Ecto neural progenitor cell (in vitro differentiated cells): ENCODE data around the gene STARD3.
A peak's percentile ranks its signal among the peaks of the same experiment; 100 is the strongest.

Experiments
- DNase-seq: peaks from one replicate; pipeline ENCODE4 v3.0.0-alpha.2; 2018; ENCODE audit warnings: low spot score

The STARD3 gene

DNA sequence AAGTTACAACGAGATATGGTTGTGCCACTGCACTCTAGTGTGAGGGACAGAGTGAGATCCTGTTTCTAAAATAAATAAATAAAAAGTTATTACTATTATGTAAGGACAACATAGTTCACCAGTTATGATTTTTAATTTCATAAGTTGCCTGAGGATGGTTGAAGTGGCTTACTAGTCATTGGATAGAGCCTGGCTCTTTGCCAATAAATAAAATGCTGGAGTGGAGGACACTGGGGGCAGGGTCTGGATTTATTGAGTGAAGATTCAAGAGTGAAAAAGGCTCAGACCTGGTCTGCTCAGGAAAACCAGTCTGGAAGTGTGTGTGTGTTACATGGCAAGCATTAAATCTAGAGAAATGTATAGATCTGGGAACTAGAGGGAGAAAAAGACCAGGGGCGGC lies 2.1 kb downstream of the STARD3 start:
- no peak for DNase-seq

DNA sequence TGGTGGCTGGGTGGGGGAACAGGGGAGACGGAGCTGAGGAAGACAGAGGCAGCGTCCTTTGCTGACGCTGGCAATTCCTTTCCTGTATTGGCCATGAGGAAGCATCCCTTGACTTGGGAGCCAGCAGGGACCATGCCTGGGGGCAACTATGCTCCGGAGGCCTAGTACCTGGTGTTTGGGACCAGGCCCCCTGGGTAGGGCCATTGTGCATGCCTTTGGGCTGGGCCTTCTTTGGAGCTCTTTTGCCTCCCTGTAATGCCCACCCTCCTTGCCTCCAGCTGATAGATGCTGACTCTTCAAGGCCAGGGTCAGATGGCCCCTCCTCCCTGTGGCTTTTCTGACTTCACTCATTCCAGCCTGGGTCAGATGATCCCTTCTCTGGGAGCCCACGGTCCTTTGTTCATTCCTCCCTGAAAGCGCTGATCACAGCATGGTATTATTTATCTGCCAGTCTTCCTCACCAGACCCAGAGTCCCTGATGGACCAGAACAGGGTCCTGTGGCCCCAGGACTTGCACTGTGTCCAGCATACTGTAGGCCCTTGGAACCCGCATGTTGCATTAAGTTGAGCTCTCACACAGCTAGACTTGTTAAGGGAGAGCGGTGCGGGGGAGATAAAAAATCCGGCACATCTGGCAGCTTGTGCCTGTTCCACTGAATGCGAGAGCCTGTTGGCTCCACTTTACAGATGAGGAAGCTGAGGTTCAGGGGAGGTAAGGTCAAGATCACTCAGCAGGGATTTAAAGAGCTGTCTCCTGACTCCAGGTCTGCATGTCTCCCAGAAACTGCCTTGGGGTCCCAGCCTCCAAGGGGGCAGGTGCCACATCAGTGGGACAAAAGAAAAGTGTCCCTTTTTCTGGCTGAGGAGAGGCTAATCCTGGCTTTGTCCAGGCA lies 2.9 kb downstream of the STARD3 start:
- no peak for DNase-seq

DNA sequence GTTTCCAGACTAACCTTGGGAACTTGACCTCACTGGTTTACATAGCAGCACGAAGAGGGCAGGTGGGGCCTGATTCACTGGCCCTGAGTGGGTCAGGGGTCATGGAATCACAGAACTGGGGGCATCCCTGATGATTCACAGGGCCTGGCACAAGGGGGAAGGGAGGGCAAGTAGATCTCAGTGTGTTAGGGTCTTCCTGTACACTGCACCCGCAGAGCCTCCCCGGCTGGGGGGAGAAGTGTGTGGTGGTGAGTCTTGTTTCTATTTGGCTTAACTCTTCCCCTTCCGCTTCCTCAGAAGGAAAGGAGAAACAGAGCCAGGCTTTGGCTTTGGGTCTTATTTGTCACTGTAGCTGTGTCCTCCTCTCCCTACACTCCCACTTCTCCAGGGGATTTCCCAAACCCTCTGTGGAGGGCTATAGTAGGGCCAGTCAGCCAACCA lies 3.7 kb downstream of the STARD3 start:
- DNase-seq = no peak

DNA sequence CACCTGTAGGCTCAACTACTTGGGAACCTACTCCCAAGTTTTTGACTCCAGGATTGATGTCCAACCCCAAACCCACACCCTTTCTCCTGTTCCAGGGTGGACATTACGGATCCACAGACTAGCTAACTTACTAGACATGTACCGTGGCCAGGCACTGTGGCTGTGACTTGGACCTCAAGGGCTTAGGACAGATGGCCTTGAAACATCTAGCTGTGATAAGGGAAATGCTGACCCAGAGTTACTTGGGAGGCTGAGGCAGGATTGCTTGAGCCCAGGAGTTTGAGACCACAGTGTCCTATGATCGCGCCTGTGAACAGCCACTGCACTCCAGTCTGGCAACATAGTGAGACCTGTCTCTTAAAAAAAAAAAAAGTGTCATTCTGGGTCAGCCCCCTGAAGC lies 4.2 kb downstream of the STARD3 start:
- DNase-seq = no peak

DNA sequence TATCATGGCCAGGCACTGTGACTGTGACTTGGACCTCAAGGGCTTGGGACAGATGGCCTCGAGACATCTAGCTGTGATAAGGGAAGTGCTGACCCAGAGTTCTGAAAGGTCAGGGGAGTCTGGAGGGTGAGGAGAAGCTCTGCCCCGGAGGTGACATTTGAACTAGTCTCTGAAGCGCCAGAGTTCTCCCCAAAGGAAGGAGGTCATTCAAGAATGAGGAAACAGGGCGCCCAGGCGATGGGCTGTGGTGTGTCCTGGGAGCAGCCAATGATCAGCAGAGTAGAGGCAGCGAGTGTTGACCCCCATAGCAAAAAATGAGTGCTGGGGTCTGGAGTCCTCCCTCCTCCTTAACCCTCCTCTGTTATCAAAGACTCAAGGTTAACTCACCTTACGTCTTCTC lies 4.9 kb downstream of the STARD3 start:
- no peak for DNase-seq

DNA sequence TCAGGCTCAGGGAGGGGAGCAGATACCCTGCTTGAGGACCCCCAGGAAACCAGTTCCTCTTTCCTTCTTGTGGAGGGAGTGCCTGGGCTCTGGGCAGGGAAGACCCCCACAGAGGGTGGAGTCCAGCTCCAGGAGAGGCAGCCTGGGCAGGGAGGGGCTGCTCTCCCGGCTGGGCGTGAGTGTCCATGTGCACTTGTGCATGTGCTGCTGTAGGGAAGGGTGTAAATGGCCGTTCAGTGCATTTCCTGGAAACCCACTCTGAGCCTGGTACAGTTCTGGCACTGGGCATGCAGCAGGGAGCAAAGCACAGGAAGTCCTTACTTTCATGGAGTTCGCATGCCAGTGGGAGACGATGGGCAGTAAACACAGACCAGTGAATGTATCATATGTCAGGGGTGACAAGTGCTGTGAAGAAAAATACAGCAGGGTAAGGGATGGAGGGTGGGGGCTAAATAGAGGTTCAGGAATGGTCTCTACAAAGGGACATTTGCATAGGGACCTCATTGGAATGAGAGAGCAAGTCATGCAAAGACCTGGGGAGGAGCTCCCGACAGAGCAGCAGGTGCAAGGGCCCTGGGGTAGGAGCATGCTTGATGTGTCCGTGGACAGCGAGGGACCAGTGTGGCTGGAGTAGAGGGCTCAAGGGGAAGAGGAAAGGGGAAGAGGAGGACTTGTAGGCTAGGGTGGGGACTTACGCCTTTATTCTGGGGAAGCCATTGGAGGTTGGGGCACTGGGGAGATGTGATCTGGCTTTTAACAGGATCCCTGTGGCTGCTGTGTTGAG lies 5.5 kb downstream of the STARD3 start:
- no peak for DNase-seq

DNA sequence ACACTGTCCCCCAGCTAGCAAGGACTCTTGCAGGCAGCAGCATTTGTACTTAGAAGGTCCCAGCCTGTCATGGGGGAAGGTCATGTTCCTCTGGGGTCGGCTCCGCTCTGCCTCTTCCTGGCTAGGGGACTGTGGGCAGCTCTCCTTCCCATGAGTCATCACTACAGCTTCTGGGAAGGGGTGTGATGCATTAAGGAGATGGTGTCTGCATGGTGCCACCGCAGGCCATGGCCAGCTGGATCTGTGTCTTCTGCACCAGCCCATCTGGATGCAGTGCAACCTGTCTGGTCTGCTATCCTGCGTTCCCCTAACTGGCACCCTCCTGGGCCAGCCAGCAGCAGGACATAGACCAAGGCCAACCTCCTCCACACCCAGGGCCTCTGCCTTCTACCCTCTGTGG lies 6.3 kb downstream of the STARD3 start:
- DNase-seq = no peak

DNA sequence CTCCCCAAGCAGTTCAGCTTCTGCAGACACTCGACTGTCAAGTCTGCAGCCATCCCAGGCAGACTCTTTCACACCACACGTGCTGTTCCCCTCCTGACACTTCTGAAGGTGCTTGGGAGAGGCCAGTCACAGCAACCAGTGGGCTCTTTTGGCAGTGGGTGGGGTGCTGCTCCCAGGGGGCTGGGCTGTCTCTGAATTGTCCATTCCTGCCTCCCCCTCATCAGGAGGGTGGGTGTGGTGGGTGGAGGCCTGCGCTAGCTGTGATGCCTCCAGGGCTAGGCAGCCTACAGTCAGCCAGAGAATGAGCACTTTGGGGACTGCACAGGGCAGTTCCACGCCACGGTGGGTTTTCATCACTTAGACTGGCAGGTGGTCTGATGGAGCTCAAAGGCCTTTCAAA lies 10.3 kb downstream of the STARD3 start:
- DNase-seq = no peak

DNA sequence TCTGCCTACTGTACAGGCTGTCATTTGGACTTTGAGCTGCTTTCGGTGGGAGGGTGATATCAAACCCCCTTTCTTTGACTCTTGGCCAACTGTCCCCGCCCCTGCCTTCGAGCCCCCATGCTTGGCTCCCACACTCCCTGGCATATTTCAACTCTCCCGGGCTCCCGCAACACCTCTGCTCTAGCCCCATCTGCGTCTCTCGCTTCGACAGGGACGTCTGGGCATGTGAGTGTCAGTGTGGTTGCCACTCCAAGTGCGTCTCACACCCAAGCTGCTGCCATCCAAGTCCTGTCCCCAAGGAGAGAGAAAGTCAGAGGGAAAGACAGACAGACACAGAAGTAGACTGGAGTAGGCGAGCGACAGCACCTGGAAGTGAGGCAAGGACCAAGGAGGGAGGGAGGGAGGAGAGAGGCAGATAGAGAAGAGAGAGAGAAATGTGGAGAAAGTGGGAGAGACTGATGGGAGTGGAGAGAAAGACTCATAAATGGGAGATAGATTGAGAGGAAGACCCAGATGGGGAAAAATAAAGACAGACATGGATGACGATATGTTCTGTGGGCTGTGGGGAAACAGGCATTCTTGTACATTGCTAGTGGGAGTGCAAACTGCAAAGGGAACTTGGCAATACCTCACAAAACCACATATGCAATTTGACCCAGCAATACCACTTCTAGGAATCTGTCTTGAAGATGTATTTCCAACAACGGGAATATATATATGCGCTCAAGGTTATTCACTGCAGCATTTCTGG lies 11.8 kb downstream of the STARD3 start:
- DNase-seq = no peak

DNA sequence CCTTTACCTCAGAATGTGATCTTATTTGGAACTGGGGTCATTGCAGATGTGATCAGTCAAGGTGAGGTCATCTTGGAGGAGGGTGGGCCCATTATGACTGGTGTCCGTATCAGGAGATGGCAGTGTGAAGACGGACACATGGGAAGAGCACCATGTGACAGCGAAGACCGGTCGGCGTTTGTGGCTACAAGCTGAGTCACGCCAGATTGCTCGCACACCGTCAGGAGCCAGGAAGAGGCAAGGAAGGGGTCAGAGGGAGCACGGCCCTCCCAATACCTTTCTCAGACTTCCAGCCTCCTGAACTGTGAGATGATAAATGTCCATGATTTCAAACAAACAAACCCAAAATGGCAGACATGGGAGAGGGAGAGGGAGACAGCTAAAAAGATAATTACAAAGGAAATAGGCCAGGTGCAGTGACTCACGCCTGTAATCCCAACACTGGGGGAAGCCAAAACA lies 13.2 kb downstream of the STARD3 start:
- no peak for DNase-seq

DNA sequence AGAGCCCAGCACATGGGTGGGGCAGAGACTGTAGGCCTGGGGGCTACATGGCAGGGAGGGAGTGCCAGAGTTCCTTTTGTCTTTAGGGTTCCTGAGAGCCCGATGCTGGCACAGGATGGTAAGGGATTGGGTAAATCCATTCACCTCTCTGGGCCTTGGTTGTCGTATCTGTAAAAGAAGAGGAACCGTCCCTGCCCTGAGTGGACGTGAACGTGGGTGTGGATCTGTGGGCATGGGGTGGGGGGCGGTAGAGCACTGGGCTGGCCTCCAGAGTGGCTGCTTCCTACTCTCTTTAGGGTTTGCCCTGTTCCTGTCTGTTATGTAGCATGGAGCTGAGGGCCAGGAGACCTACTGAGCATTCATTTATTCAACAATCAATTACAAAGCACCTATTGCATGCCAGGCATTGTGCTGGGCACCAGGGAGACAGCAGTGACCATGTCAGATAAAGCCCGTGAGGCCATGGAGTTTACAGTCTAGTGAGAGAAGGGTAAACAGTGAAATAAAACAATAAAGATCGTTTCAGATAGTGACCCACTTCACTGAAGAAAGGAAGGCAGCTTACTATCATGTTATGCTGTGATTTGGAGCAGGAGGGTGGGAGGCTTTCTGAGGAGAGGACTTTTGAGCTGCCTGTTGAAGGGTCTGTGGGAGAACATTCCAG lies 15.1 kb downstream of the STARD3 start:
- DNase-seq = no peak

DNA sequence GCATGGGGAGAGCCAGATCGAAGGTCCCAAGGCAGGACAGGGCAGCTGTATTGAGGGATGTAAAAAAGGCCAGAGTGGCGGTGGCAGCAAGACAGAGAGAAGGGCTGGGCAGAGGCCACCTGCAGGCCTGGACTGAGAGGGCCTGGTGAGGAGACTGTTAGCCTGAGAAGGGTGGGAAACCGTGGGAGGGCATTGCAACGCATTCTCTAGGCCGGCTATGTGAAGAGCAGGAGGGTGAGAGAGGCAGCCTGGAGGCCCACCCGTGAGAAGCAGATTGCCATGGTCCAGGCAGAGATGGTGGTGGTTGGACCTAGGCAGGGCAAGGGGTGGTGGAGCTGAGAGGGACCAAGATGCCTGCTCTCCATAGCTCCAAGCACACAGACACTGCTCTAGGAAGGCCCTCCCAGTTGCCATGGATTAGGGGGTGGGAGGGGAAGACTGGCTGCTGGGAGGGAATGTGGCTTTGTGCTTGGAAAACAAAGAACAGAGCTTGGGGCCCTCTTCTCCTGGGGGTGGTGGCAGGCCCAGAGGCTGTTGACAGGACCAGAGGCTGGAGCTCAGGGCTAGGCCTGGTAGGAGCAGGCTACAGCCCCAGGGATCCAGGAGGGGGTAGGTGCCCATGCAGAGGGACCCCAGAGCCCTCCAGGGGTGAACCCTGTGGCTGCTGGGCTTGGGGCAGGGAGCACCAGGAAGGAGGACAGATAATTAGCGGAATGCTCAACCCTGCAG lies 15.8 kb downstream of the STARD3 start:
- peak; percentile 87 for DNase-seq

DNA sequence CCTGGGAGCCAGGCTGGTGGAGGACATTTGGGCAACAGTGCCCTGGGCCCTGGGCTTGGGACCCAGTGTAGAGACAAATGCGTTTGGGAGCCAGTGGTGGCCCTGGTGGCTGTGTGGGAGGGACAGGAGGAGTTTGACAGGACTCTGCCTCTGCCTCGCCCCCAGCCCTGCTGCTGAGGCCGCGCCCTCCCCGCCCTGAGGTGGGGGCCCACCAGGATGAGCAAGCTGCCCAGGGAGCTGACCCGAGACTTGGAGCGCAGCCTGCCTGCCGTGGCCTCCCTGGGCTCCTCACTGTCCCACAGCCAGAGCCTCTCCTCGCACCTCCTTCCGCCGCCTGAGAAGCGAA lies 16.3 kb downstream of the STARD3 start:
- DNase-seq = no peak

DNA sequence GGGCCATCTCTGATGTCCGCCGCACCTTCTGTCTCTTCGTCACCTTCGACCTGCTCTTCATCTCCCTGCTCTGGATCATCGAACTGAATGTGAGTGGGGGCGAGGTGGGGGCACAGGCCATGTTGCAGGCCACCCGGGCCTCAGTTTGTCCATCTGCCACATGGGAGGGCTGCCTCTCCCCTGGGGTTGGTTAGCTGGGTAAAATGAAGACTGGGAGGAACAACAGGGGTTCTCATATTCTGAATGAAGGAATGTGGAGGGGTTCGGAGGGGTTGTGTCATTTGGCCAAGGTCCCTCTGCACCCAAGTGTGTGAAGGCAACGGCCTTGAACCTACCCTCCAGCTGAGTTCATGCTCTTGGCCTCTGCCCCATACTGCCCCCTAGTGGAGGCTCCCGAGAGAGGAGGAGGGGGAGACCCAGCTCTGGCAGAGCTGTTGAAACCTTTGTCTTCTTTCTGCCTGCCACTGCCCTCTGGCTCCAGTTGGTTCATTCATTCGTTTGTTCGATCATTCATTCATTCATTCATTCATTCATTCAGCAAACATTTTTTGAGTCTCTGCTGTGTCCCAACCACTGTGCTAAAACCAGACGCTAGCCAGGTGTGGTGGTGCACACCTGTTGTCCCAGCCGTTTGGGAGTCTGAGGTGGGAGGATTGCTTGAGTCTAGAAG lies 16.9 kb downstream of the STARD3 start:
- peak; percentile 82 for DNase-seq

DNA sequence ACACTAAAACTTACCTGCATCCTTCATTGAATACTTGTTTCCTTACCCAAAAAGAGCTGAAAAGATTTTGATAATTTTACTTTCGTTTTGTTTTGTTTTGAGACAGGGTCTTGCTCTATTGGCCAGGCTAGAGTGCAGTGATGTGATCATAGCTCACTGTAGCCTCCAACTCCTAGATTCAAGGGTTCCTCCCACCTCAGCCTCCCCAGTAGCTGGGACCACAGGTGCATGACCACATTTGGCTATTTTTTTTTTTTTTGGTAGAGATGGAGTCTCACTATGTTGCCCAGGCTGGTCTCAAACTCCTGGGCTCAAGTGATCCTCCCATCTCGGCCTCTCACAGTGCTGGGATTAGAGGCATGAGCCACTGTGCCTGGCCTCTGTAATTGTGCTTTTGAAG lies 18.2 kb downstream of the STARD3 start:
- no peak for DNase-seq

DNA sequence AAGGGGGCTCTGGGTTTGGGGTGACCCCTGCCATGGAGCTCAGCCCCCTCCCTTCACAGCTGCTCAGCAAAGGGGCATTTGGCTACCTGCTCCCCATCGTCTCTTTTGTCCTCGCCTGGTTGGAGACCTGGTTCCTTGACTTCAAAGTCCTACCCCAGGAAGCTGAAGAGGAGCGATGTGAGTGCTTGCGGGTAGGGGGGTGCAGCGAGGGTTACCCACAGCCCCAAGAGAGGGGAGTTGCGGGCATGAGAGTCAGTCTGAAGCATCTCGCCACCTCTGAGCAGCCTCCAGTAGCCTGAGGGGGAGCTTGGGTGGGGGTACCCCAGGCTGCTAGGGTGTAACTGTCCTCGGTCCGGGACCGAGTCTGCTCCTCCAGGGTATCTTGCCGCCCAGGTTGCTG lies 21.4 kb downstream of the STARD3 start:
- no peak for DNase-seq

DNA sequence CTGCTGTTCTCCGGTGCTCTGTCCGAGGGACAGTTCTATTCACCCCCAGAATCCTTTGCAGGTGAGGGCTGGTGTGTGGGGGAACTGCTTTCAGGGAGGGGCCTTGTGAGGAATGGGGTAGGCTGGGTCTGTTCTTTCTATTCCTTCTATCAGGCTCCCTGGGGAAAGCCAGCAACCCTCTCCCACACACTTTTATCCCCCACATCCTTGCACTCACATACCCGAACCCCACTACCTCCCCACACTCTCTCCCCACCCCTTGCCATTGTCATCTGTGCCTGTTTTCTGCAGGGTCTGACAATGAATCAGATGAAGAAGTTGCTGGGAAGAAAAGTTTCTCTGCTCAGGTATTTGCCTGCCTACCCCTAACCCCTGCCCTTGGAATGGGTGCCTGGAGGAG lies 21.8 kb downstream of the STARD3 start:
- no peak for DNase-seq

DNA sequence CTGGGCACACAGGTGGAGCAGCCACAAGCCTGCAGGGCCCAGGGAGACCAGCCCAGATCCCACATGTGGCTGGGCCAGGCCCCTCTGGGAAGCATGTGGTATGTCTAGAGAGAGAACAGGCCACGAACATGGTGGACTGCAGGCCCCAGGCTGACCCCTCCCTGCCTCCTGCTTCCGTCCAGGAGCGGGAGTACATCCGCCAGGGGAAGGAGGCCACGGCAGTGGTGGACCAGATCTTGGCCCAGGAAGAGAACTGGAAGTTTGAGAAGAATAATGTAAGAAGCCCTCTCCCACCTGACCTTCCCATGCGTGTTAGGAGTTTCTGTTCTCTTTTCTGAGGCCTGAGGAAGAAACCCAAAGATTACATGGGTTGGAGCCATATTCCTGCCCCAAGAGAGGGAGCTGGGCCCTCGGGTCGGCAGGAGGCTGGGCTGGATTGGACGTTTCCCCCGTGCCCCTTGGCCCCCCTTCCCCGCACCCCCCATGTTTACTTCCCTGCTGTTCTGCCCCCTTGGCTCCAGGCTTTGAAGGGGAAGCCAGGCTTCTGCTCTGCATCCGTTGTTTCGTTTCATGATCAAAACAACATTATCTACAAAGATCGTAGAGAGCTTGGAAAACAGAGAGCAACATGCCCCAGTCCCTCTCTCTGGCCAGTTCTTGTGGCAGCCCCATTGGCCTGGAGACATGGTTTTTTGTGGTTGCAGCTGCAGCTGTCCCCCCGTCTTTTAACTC lies 22.5 kb downstream of the STARD3 start:
- DNase-seq = no peak

DNA sequence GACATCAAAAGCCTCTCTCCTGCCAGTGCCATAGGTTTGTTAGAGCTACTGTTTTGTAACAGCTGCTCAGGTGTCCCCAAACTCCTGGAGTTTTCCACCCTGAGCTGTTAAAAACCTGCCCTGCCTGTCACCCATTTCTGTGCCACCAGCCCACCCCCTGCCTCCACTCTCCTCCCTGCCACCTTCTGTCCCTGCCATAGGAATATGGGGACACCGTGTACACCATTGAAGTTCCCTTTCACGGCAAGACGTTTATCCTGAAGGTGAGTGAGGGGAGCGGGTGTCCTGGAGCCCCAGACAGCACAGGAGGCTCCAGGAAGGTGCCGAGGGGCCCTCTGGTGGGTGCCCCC lies 23.0 kb downstream of the STARD3 start:
- DNase-seq = no peak
